GM10248 (cell line): ENCODE results near the gene OMD.

Experiments used
- CTCF ChIA-PET: fragments of 300-600 bp; sonication (Branson Sonifier 250); formaldehyde crosslinking; extraction: SDS; loops from one replicate; lab custom pipeline; 2021; ENCODE audit warnings: antibody characterized with exemption; lab: Yijun Ruan, JAX
- POLR2A ChIA-PET: fragments of 350-650 bp; sonication (Branson Sonifier 250); formaldehyde crosslinking; extraction: SDS; loops from one replicate; lab custom pipeline; 2020; ENCODE audit warnings: antibody characterized with exemption; lab: Yijun Ruan, JAX
- DNase-seq: peaks from one replicate; pipeline ENCODE4 v3.0.0; 2012; ENCODE audit errors: extremely low spot score
- TF ChIP-seq, protein P1 (sequence below): IDR thresholded peaks from 2 replicates; pipeline ENCODE4 v1.5.1; 2012; ENCODE audit warnings: mild to moderate bottlenecking, low read depth; ENCODE audit errors: extremely low read depth, missing control alignments, control extremely low read depth

Gene OMD, protein sequence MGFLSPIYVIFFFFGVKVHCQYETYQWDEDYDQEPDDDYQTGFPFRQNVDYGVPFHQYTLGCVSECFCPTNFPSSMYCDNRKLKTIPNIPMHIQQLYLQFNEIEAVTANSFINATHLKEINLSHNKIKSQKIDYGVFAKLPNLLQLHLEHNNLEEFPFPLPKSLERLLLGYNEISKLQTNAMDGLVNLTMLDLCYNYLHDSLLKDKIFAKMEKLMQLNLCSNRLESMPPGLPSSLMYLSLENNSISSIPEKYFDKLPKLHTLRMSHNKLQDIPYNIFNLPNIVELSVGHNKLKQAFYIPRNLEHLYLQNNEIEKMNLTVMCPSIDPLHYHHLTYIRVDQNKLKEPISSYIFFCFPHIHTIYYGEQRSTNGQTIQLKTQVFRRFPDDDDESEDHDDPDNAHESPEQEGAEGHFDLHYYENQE

DNA sequence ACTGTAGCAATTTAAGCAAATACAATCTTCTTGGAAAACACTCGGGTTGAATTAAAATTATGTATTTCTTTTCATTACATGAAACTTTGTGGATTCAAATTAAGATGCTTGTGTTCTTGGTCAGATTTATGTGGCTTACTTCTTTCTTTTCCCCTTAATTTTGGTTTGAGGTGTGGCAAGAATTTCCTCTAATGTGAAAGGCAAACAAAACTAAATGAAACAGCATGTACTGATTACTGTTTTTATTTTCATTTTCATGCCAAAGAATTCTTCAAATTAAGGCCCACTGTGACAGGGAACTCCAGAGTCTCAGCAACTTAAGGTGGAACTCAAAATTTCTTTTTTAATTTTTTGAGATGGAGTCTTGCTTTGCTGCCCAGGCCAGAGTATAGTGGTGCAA, at the start of gene OMD:
Gene OMD (minus strand): TSS at position 132 of the 400 bp plus-strand sequence. CDS start 6,913 bp downstream, outside the sequence.
- ChIA-PET POLR2A (no interaction called here), CTCF (interaction anchor here (1.4 to 1.5 kb wide), 3 partner anchors 10 to 211 kb away, joined by 3 to 4 read pairs (median 3); no protein-coding TSS in a partner anchor)
- TF ChIP-seq, protein P1, sequence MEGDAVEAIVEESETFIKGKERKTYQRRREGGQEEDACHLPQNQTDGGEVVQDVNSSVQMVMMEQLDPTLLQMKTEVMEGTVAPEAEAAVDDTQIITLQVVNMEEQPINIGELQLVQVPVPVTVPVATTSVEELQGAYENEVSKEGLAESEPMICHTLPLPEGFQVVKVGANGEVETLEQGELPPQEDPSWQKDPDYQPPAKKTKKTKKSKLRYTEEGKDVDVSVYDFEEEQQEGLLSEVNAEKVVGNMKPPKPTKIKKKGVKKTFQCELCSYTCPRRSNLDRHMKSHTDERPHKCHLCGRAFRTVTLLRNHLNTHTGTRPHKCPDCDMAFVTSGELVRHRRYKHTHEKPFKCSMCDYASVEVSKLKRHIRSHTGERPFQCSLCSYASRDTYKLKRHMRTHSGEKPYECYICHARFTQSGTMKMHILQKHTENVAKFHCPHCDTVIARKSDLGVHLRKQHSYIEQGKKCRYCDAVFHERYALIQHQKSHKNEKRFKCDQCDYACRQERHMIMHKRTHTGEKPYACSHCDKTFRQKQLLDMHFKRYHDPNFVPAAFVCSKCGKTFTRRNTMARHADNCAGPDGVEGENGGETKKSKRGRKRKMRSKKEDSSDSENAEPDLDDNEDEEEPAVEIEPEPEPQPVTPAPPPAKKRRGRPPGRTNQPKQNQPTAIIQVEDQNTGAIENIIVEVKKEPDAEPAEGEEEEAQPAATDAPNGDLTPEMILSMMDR: no peak
- DNase-seq: no peak

DNA sequence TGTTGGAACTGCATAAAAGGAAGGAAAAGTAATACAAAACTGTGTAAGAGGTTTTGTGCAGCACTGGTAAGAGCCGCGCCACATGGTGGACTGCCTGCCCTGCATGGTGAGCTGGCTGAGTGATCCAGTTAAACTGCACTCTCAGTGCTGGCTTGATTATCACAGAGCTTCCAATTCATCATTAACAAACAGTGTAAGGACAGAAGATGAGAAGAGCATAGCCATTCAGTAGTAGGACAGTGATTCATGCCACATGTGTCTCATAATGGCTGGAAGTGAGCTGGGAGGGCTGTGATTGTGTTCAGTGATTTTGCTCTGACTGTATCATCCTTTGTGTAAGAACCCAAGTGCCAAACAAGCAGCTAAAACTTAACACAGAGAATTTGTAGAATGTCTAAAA, 43.9 kb upstream of the OMD start:
- DNase-seq: no peak
- TF ChIP-seq, protein P1: no peak
- ChIA-PET CTCF (interaction anchor here (1.3 to 1.4 kb wide), 3 partner anchors 9 to 13 kb away, joined by 3 to 6 read pairs (median 3); no protein-coding TSS in a partner anchor), POLR2A (no interaction called here)

DNA sequence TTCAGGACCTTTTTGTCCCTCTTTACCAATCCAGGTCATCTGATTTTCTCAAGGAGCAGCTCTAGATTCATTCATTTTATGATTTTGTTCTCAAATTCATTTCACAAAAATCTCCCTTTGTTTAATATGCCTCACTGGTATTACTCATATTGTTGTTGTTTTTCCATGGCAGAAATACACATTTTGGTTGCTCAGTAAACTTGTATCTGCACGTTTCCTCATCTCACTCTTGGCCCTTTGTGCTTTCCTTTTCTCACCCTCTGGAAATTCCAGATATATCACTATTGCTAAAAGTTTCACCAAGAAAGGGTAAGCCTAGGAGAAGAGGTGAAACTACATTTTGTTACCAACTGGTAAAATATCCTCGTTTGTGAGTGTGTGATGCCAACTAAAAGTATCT, 43.2 kb upstream of the OMD start:
- POLR2A ChIA-PET: no interaction called here
- no peak for DNase-seq
- CTCF ChIA-PET: interaction anchor here (1.0 to 1.1 kb wide), 3 partner anchors 19 to 328 kb away, joined by 3 to 4 read pairs (median 4); no protein-coding TSS in a partner anchor
- TF ChIP-seq, protein P1: no peak

DNA sequence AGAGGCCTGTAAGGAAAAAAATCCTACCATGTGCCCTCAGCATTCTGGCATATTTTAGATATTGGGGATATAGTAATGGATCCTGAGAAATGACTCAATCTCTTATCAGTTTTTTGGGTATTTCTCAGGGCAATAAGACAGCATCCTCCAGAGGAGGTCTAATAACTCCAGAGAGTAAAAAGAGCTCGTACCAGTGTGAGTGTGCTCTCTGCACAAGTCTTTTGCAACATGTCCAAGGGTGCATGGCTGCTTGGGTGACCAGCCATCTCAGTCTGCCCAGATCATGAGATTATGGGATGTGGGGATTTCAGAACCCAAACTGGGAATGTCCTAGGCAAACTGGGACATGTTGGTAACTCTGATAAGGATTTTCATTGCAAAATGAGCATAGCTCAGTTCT, 42.8 kb upstream of the OMD start:
- TF ChIP-seq, protein P1: no peak
- CTCF ChIA-PET: interaction anchor here (1.0 to 1.1 kb wide), 3 partner anchors 19 to 328 kb away, joined by 3 to 4 read pairs (median 4); no protein-coding TSS in a partner anchor

DNA sequence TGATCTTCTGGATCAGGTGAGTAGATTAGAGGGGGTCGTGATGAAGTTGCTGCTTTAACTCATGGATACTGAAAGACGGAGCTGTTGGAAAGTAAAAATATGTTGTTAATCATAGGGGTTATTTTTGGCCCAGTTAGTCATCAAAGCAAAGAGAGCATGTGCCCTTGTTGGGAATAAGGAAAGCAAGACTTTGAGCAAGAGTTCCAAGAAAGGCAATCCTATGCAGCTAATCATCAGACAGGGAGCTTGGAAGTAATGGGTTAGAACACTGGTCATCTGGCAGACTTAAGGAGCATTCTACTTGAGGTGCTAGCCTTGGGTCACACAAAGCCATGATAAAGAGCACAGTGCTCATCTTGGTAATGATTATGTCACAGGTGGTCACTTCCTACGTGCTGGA, 39.7 kb upstream of the OMD start:
- ChIA-PET CTCF (interaction anchor here (1.1 to 1.3 kb wide), 2 partner anchors 10 to 324 kb away, joined by 3 read pairs; no protein-coding TSS in a partner anchor), POLR2A (no interaction called here)
- no peak for DNase-seq

More for the DNA sequence above, 42.8 kb upstream of the OMD start:
- no peak for DNase-seq
- POLR2A ChIA-PET: no interaction called here

DNA sequence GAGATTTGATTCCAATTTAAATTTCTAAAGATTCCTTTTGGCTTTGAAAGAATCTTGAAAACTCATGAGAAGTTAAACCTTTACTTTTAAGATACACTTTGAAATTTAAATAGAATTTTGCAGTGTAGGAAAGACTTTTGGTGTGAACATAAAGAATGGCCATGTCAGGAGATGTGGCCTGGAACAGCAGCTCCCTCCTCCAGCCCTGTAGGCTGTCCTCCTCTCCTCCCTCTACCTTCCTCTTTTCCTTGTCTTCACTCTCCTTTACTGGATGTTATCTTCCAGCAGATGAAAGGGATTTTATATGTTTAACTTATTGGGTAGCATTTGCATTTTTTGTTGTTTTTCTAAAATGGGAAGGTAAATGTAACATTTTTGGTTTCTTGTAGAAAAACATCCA, 39.1 kb upstream of the OMD start:
- CTCF ChIA-PET: interaction anchor here (1.1 to 1.3 kb wide), 2 partner anchors 17 to 324 kb away, joined by 3 to 4 read pairs; no protein-coding TSS in a partner anchor

More for the DNA sequence above, 39.7 kb upstream of the OMD start:
- TF ChIP-seq, protein P1: no peak

More for the DNA sequence above, 39.1 kb upstream of the OMD start:
- POLR2A ChIA-PET: no interaction called here
- TF ChIP-seq, protein P1: no peak
- no peak for DNase-seq
